Measurements from ENCODE around the gene TSPAN15.

TSPAN15 gene

GRCh38 chr10:69416695-69417094, 34.6 kb upstream of the TSPAN15 start, which contains the start of gene TACR2:
TSS of gene TACR2 (minus strand) at chr10:69416918. CDS start at chr10:69416323, 595 bp downstream.
- in situ Hi-C loops (cut with MboI; ENCODE audit: low sequenced_read_pairs), result no loop called here

GRCh38 chr10:69417542-69417941, 33.7 kb upstream of the TSPAN15 start:
- in situ Hi-C loops (cut with MboI; ENCODE audit: low sequenced_read_pairs), result no loop called here

GRCh38 chr10:69418052-69418752, 33.1 kb upstream of the TSPAN15 start:
- in situ Hi-C loops (cut with MboI; ENCODE audit: low sequenced_read_pairs), result no loop called here

DNA sequence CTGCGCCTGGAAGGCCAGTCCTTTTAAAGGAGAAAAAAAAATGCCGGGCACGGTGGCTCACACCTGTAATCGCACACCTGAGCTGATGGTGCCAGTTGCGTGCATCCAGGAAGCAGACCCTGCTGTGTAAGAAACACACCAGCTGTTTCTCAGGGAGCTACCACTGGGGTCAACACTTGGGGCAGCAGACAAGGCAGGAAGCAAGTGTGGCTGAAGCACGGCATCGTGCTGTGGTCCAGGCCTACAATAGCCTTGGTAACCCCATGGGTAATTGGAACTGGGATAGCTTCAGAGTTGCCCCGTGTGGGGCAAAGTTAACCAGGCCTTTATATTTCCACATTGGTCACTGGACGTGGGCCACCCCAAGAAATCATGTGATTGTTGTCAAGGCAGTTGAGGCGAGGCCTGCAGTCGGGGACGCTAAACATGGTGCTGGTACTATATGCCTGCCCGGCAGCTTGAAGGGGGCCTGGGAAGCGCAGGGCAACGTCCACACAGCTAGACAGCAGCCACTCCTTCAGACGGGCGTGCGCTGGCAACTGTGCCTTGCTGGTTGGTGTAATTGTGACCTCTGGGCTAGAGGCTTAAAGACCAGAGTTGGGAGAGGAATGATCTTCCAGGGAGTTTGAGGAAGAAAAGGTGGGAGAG, 32.0 kb upstream of the TSPAN15 start:
- in situ Hi-C loops (cut with MboI; ENCODE audit: low sequenced_read_pairs), result no loop called here

DNA sequence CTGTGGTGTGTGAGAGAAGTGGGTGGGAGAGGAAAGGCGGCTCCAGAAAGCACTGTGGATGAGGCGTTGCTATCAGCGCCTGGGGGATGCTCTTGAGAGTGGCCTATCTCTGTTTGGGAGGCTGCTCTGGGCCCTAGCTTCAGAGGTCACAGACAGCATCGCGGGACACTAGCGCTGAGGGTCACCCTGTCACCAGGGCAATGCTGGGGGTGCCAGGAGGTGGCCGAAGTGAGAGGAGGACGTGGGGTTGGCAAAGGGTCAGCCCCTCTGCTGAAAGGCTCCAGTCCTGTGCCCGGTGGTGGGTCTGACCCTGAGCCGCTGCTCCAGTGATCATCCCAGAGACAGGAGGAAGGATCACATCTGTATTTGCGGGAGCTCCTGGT, 31.5 kb upstream of the TSPAN15 start:
- in situ Hi-C loops (cut with MboI; ENCODE audit: low sequenced_read_pairs), result no loop called here

DNA sequence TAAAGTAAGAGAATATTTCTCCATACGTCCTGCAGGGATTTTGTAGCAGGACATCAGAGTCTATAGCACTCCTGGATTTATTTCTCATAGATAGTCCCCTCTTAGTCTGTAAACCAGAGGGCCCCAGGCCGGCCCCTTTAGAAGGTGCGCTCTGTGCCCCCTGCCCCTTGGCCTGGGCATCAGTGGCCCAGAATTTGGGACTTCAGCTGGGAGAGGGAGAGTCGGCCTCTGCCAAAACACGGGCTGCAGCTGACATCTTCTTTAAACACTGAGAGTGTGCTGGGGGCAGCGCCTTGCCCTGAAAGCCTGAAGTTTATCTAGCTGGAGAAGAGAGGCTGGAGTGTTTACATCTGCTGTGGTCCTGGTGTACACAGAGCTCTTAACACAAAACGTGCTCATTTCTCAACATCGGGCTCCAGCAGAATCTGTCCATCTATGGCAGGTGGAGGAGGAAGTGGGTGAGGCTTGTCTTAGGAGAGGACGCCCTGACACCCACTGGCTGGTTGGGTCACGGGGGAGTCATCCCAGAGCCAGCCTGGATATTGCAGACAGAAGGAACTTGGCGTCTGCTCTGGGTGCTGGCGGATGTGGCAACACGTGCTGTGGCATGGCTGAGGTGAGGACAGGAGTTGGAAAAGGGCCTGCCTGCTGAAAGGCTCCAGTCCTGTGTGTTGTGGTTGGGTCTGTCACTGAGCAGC, 29.5 kb upstream of the TSPAN15 start:
- in situ Hi-C loops (cut with MboI; ENCODE audit: low sequenced_read_pairs), result no loop called here

- in situ Hi-C loops (cut with MboI; ENCODE audit: low sequenced_read_pairs), result no loop called here
Measured at GRCh38 chr10:69422676-69423075, 28.6 kb upstream of the TSPAN15 start.

DNA sequence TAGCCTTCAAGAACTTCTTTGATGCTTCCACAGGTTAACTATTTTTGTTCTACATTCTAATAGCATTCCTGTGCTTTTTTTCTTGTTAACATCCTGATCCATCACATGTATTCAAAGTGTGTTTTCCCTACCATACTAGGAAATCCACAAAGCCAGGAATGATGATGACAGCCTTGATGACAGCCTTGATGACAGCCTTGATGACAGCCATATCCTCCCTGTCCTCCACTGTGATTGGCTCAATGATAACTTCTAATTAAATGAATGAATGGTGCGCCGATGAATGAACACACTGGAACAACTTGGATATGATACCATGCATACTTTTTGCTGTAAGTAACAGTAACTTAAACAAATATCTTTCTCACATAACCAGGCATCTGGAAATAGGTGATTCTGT, 26.2 kb upstream of the TSPAN15 start:
- in situ Hi-C loops (cut with MboI; ENCODE audit: low sequenced_read_pairs), result no loop called here

GRCh38 chr10:69425511-69426298, 25.6 kb upstream of the TSPAN15 start:
- in situ Hi-C loops (cut with MboI; ENCODE audit: low sequenced_read_pairs), result no loop called here

DNA sequence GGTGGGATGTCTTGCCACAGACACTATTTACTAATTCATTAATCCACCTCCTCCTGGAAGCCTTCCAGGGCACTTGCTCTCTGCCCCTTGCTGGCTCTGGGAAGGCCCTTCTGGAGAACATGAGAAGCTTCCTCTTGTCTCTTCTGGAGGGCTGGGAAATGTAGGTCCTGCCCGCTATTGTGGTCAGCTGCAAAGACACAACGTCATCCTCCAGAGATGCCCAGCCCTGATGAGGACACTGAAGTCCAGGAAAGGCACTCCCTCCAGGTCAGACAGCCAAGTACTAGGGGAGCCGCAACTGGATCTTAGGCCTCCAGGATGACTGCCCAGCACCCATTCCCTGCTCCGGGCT, 24.9 kb upstream of the TSPAN15 start:
- in situ Hi-C loops (cut with MboI; ENCODE audit: low sequenced_read_pairs), result no loop called here

- in situ Hi-C loops (cut with MboI; ENCODE audit: low sequenced_read_pairs), result no loop called here
Measured at GRCh38 chr10:69428165-69428564, 23.1 kb upstream of the TSPAN15 start.

DNA sequence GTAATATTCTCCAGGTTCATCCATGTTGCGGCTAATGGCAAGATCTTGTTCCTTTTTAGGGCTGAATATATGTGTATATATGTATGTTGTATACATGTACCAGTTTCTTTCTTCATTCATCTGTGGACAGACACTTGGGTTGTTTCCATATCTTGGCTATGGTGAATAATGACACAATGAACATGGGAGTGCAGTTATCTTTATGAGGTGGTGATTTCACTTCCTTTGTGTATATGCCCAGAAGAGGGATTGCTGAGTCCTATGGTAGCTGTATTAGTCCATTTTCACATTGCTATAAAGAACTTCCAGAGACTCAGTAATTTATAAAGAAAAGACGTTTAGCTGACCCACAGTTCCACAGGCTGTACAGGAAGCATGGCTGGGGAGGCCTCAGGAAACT, 17.1 kb upstream of the TSPAN15 start:
- in situ Hi-C loops (cut with MboI; ENCODE audit: low sequenced_read_pairs), result no loop called here

- in situ Hi-C loops (cut with MboI; ENCODE audit: low sequenced_read_pairs), result no loop called here
Measured at GRCh38 chr10:69434926-69435325, 16.3 kb upstream of the TSPAN15 start.

- in situ Hi-C loops (cut with MboI; ENCODE audit: low sequenced_read_pairs), result no loop called here
Measured at GRCh38 chr10:69435966-69436520, 15.2 kb upstream of the TSPAN15 start.

GRCh38 chr10:69437321-69438259, 13.7 kb upstream of the TSPAN15 start:
- in situ Hi-C loops (cut with MboI; ENCODE audit: low sequenced_read_pairs), result no loop called here

DNA sequence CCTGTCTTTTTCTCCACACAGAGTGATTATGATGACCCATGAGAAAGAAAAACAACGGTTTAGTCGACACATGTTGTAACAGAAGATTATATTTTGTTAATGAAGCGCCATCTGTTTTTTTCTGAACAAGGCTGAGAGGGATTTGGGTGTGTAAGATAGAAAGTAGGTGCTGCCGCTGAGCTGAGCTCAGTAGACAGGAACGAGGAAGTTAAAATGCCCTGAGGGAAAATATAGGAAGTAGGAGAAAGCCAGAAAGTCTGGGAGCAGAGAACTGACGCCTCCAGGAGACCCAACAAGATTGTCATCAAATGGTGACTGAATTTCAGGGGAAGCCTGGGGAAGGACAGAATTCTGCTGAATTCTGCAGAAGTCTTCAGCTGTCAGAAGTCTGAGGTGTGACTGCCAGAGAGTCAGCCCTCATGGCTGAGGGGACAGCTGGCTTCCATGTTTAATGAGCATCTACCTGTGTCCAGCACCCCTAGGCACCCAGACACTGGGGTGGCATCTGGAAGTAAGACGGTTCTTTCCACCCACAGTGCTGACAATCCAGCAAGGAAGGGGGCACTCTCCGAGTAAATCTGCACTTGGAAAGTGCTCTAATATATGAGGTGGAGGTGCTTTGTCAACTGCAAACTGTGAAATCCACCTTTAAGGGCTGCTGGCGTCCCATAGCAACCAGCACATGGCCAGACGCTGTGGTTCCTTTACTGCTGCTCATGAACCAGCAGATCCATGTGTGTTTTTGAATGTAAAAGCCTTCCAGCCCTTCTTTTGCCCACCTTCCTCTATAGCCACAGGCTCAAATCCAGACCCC, 12.5 kb upstream of the TSPAN15 start:
- in situ Hi-C loops (cut with MboI; ENCODE audit: low sequenced_read_pairs), result no loop called here

GRCh38 chr10:69439350-69439739, 11.9 kb upstream of the TSPAN15 start:
- in situ Hi-C loops (cut with MboI; ENCODE audit: low sequenced_read_pairs), result no loop called here

- in situ Hi-C loops (cut with MboI; ENCODE audit: low sequenced_read_pairs), result no loop called here
Measured at GRCh38 chr10:69439813-69440506, 11.3 kb upstream of the TSPAN15 start.

- in situ Hi-C loops (cut with MboI; ENCODE audit: low sequenced_read_pairs), result no loop called here
Measured at GRCh38 chr10:69443354-69443753, 7.9 kb upstream of the TSPAN15 start.

Data from hTERT RPE-1 (cell line).